GM03348 (cell line): ENCODE results near the gene GPR179.

Source experiments
- DNase-seq: peaks from one replicate; pipeline ENCODE4 v3.0.0; 2012; ENCODE audit warnings: low spot score

GPR179 gene

GRCh38 chr17:38343608-38344419 is at the start of gene GPR179:
Gene GPR179 (minus strand): TSS chr17:38343956. CDS start chr17:38343789, 167 bp downstream.
- no peak for DNase-seq

- DNase-seq, result no peak
These were observed 35.7 kb upstream of the GPR179 start for GRCh38 chr17:38379448-38379847.

GRCh38 chr17:38369124-38369886 is 25.5 kb upstream of the GPR179 start:
- no peak for DNase-seq

- DNase-seq, result no peak
These were observed 21.0 kb upstream of the GPR179 start for GRCh38 chr17:38364741-38365140.

GRCh38 chr17:38363016-38363415 is 19.3 kb upstream of the GPR179 start:
- DNase-seq, result no peak

- peak; percentile 29 for DNase-seq
These were observed 18.1 kb upstream of the GPR179 start for GRCh38 chr17:38361694-38362465.

GRCh38 chr17:38358586-38359513 is 15.1 kb upstream of the GPR179 start:
- peak; percentile 42 for DNase-seq

GRCh38 chr17:38357486-38358123 is 13.8 kb upstream of the GPR179 start:
- DNase-seq, result no peak

GRCh38 chr17:38355251-38355650 is 11.5 kb upstream of the GPR179 start:
- DNase-seq, result no peak

- DNase-seq, result no peak
These were observed 10.7 kb upstream of the GPR179 start for GRCh38 chr17:38354466-38354865.

GRCh38 chr17:38353668-38354067 is 9.9 kb upstream of the GPR179 start:
- no peak for DNase-seq

GRCh38 chr17:38353086-38353604 is 9.4 kb upstream of the GPR179 start:
- no peak for DNase-seq

- peak; percentile 59 for DNase-seq
These were observed 8.7 kb upstream of the GPR179 start for GRCh38 chr17:38352245-38353085.

GRCh38 chr17:38351412-38352222 is 7.9 kb upstream of the GPR179 start, which contains the start of gene SOCS7:
Gene SOCS7 (plus strand): TSS chr17:38351844. CDS start chr17:38352053, 209 bp downstream.
- peak; percentile 97 for DNase-seq

GRCh38 chr17:38350035-38350434 is 6.3 kb upstream of the GPR179 start:
- no peak for DNase-seq

GRCh38 chr17:38349097-38349730 is 5.5 kb upstream of the GPR179 start:
- peak; percentile 88 for DNase-seq

- DNase-seq, result no peak
These were observed 2.0 kb upstream of the GPR179 start for GRCh38 chr17:38345743-38346142.

- DNase-seq, result no peak
These were observed 627 bp upstream of the GPR179 start for GRCh38 chr17:38344420-38344745.
